Endothelial cell (in vitro differentiated cells): Measurements from ENCODE around the gene STK10. TPM values are rescaled to one million over a fixed set of nuclear protein-coding genes. Genes with fewer than 3 reads are reported as not detected.
A peak's percentile ranks its signal among the peaks of the same experiment; 100 is the strongest.

Experiments used
- DNase-seq: peaks from one replicate; pipeline ENCODE4 v3.0.0; 2021; ENCODE audit warnings: low spot score
- H3K27ac Mint-ChIP-seq: one replicate; pipeline ENCODE4 v1.8.0; 2021; ENCODE audit warnings: mixed read lengths, inconsistent platforms; ENCODE audit not compliant: unreplicated experiment
- H3K27me3 Mint-ChIP-seq: one replicate; pipeline ENCODE4 v1.8.0; 2021; ENCODE audit warnings: mild to moderate bottlenecking, moderate library complexity, mixed read lengths, inconsistent platforms; ENCODE audit not compliant: unreplicated experiment
- H3K36me3 Mint-ChIP-seq: one replicate; pipeline ENCODE4 v1.8.0; 2021; ENCODE audit warnings: mild to moderate bottlenecking, low read depth, mixed read lengths, inconsistent platforms; ENCODE audit not compliant: unreplicated experiment
- H3K4me1 Mint-ChIP-seq: one replicate; pipeline ENCODE4 v1.8.0; 2021; ENCODE audit warnings: mild to moderate bottlenecking, mixed read lengths, inconsistent platforms; ENCODE audit not compliant: unreplicated experiment
- H3K4me3 Mint-ChIP-seq: one replicate; pipeline ENCODE4 v1.8.0; 2021; ENCODE audit warnings: mild to moderate bottlenecking, mixed read lengths, inconsistent platforms; ENCODE audit not compliant: unreplicated experiment
- H3K9me3 Mint-ChIP-seq: one replicate; pipeline ENCODE4 v1.8.0; 2021; ENCODE audit warnings: mixed read lengths, inconsistent platforms; ENCODE audit not compliant: unreplicated experiment
- total RNA-seq: library from RNA; stranded (reverse); fragmentation: NEBNext Ultra II Directional; extraction: Animal tissue kit (Norgen Biotek cat#: 25700); gene quantifications from one replicate; pipeline ENCODE4 v1.2.1, GENCODE V29; 2021; ENCODE audit not compliant: unreplicated experiment
- TF ChIP-seq, protein P1 (sequence below): fragments of 200-600 bp; sonication (generic); IDR thresholded peaks from one replicate; pipeline ENCODE4 v1.5.0; 2021; ENCODE audit warnings: antibody characterized with exemption; ENCODE audit not compliant: unreplicated experiment

STK10 gene
- total RNA-seq, 1 donor from 2014 or later: 69.3 TPM

DNA sequence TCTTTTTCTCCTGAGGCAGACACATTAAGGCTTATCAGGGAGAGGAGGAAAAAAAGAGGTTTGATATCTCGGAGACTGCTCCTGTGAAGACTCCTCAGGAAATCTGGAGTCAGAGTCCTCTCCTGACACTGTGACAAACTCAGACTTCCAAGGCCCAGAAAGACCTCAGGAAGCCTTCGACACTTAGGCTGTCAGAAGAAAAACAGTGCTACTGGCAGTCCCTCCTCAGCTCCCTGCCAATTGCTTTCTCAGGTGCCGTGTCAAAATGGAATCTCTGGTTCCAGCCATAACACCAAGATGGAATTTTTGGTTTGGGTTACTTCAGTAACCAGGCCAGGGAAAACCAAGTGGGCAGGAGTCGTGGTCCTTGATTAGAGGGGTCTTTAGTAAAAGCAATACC is 4.1 kb downstream of the STK10 start:
- Mint-ChIP-seq H3K9me3 (no peaks in the 10 kb centered on the region), H3K27ac (no peak overlapping the region), H3K27me3 (peaks cover 7% of the 10 kb centered on the region), H3K4me3 (no peak overlapping the region), H3K4me1 (peaks cover 40% of the 10 kb centered on the region), H3K36me3 (peaks cover 7% of the 10 kb centered on the region)
- no peak for DNase-seq
- TF ChIP-seq, protein P1, sequence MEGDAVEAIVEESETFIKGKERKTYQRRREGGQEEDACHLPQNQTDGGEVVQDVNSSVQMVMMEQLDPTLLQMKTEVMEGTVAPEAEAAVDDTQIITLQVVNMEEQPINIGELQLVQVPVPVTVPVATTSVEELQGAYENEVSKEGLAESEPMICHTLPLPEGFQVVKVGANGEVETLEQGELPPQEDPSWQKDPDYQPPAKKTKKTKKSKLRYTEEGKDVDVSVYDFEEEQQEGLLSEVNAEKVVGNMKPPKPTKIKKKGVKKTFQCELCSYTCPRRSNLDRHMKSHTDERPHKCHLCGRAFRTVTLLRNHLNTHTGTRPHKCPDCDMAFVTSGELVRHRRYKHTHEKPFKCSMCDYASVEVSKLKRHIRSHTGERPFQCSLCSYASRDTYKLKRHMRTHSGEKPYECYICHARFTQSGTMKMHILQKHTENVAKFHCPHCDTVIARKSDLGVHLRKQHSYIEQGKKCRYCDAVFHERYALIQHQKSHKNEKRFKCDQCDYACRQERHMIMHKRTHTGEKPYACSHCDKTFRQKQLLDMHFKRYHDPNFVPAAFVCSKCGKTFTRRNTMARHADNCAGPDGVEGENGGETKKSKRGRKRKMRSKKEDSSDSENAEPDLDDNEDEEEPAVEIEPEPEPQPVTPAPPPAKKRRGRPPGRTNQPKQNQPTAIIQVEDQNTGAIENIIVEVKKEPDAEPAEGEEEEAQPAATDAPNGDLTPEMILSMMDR: no peak

DNA sequence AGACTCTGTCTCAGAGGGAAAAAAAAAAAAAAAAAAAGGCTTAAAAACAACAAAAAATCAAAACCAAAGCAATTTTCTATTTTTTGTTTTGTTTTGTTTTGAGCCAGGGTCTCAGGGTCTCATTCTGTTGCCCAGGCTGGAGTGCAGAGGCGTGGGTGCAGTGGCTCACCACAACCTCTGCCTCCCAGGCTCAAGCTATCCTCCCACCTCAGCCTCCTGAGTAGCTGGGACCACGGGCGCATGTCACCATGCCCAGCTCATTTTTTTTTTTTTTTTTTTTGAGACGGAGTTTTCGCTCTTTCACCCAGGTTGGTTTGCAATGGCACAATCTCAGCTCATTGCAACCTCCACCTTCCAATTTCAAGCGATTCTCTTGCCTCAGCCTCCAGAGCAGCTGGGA is 5.7 kb downstream of the STK10 start:
- DNase-seq: no peak
- no peak overlapping the region for H3K4me3 Mint-ChIP-seq
- peaks cover 7% of the 10 kb centered on the region for H3K36me3 Mint-ChIP-seq
- TF ChIP-seq, protein P1: no peak
- peaks cover 50% of the 10 kb centered on the region for H3K4me1 Mint-ChIP-seq
- H3K27ac Mint-ChIP-seq: no peak overlapping the region
- H3K9me3 Mint-ChIP-seq: no peaks in the 10 kb centered on the region
- H3K27me3 Mint-ChIP-seq: peaks cover 7% of the 10 kb centered on the region

DNA sequence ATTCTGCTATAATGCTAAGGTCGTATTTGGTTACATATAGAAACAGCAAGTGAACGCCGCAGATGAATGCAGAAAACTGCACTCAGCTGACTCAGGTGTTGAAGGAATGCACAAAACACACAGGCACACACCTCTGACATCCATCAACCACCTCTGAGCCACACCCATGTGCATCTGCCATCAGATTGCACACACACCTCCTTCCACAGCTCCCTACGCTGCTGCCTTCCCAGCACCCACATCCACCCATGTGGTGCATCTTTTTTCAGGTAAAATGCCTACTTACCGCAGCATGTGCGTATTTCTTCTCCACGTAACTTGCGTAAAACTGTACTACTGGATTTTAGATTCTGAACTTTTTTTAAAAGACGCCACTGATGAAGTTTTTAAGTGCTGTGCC is 7.1 kb downstream of the STK10 start:
- Mint-ChIP-seq H3K4me3 (peak overlapping the region; percentile 74), H3K27me3 (peaks cover 4% of the 10 kb centered on the region), H3K9me3 (no peaks in the 10 kb centered on the region), H3K27ac (no peak overlapping the region), H3K4me1 (peaks cover 47% of the 10 kb centered on the region), H3K36me3 (peaks cover 7% of the 10 kb centered on the region)
- TF ChIP-seq, protein P1: no peak
- DNase-seq: no peak

DNA sequence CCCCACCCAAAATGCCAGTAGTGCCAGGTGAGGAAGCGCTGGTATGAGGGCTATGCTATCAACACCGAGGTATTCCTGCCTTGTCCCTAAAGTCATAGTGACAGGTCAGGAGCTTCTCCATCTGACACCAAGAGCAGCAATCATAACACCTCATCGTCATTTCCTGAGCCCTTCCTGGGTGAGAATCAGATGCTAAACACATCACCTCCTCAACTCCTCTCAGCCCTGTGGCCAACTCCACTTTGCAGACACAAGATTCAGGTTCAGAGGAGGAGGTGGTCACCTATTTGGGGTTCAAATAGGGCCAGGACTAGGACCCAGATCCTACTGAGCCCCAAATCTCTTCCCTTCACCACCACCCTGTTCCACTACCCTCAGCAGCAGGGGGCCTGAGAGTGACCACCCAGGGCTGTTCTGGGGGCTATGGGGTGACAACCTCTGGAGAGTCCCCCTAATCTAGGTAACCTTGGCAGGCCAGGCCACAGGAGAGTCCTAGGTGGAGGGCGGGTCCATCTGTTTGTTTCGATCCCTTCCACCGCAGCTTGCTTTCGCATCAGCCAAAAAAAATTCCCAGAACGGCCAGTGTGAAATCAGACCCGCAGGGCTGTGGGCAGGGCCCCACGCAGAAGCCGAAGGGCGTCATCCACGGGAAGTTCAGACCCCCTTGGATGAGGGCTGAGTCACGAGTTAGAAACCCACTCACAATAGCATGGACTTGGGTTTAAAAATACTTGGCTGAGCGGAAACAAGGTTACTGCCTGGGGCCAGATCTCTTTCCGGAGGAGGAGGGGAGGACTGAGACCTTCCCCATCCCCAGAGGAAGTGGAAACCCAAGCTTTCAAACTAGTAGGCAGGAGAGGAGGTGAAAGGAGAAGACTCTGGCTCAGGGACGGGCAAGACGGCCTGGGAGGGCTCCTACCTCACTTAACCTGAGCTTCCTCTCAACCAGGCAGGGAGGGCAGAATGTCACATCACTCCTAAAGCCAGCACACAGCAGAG is 8.7 kb downstream of the STK10 start:
- peak overlapping the region; percentile 93 for H3K27ac Mint-ChIP-seq
- peak overlapping the region; percentile 31 for H3K4me3 Mint-ChIP-seq
- H3K9me3 Mint-ChIP-seq: no peaks in the 10 kb centered on the region
- peaks cover 7% of the 10 kb centered on the region for H3K36me3 Mint-ChIP-seq
- TF ChIP-seq, protein P1: no peak
- peaks cover 51% of the 10 kb centered on the region for H3K4me1 Mint-ChIP-seq
- peak; percentile 52 for DNase-seq
- H3K27me3 Mint-ChIP-seq: no peaks in the 10 kb centered on the region
